Erythroblast (primary cell): ENCODE data around the gene DEPP1.

Experiments
- GATA1 ChIP-seq: IDR thresholded peaks from 2 replicates; pipeline ENCODE4 v1.6.1; 2011; ENCODE audit warnings: low read depth, mild to moderate bottlenecking, control low read depth, low read length, moderate library complexity
- POLR2A ChIP-seq: IDR thresholded peaks from 2 replicates; pipeline ENCODE4 v1.6.1; 2011; ENCODE audit warnings: mild to moderate bottlenecking, low read length

- TF ChIP-seq POLR2A (no peak), GATA1 (no peak)
Measured at GRCh38 chr10:44985175-44985681, 6.6 kb upstream of the DEPP1 start.
